ENCODE results near the gene DNLZ.

GRCh38 chr9:136393531-136393930 is 30.0 kb upstream of the DNLZ start:
- no peak for TF ChIP-seq TAF1 (IDR thresholded peaks at IDR 0.05; ENCODE audit: low read depth, low read length)
- no peak for TF ChIP-seq POLR2A (IDR thresholded peaks at IDR 0.05; ENCODE audit: low read depth, low read length)
- TF ChIP-seq POLR2AphosphoS5 (IDR thresholded peaks at IDR 0.05; ENCODE audit: low read depth, low read length), result no peak
- TF ChIP-seq SPI1 (IDR thresholded peaks at IDR 0.05; ENCODE audit: low read depth, low read length), result no peak
- no peak for TF ChIP-seq PAX5 (IDR thresholded peaks at IDR 0.05; ENCODE audit: insufficient read depth, low read length, severe bottlenecking)
- TF ChIP-seq POU2F2 (IDR thresholded peaks at IDR 0.05; ENCODE audit: low read depth, low read length), result no peak

Measured in GM12891 (cell line).